Mesodermal cell (in vitro differentiated cells): ENCODE results near the gene SUPT3H.

Experiments
- H3K27ac ChIP-seq: 2 replicates; pipeline ENCODE4 v1.7.0; 2013; ENCODE audit warnings: mild to moderate bottlenecking, low read depth, low read length, moderate library complexity; ENCODE audit not compliant: severe bottlenecking
- H3K36me3 ChIP-seq: 2 replicates; pipeline ENCODE4 v1.7.1; 2013; ENCODE audit warnings: mild to moderate bottlenecking, low read length, moderate library complexity; ENCODE audit not compliant: control insufficient read depth, insufficient read depth
- H3K4me1 ChIP-seq: one replicate; pipeline ENCODE4 v1.7.1; 2013; ENCODE audit warnings: mild to moderate bottlenecking, low read length; ENCODE audit not compliant: insufficient read depth, control insufficient read depth, poor library complexity, severe bottlenecking
- H3K4me3 ChIP-seq: 2 replicates; pipeline ENCODE4 v1.7.0; 2013; ENCODE audit warnings: low read length, control low read depth, mild to moderate bottlenecking; ENCODE audit not compliant: insufficient read depth, poor library complexity, severe bottlenecking; ENCODE audit errors: extremely low read depth
- H3K9me3 ChIP-seq: 2 replicates; pipeline ENCODE4 v1.7.1; 2013; ENCODE audit warnings: mild to moderate bottlenecking, low read length, moderate library complexity; ENCODE audit not compliant: control insufficient read depth
- WGBS, 2 experiments: methylation state at CpG; one replicate each; pipeline ENCODE4 v1.1.5; 2013; ENCODE audit warnings: missing lambda C conversion rate in 2 of 2; ENCODE audit not compliant: insufficient coverage in 2 of 2; 5-methylcytosine and 5-hydroxymethylcytosine counted together

SUPT3H gene

DNA sequence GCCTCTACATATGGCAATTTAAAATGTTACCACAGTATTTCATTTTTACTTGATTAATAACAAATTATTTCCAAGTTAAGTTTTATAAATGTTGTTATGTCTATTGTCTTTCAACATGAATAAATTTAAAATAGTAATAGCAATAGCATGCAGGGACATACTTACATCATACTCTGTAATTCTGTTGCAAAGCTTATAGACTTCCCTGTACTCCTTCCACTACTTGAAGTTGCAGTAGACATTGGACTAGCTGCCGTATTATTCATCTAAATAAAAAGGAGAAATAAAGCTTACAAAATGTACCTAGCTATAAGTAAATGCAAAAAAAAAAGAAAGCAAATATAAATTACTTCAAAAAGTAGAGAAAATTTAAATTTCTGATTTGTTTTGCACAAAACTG lies 12.7 kb downstream of the SUPT3H start:
- no peaks in the 10 kb centered on the region for H3K9me3 ChIP-seq
- H3K36me3 ChIP-seq = no peaks in the 10 kb centered on the region
- no peaks in the 10 kb centered on the region for H3K4me1 ChIP-seq
- H3K27ac ChIP-seq = no peak overlapping the region
- no peak overlapping the region for H3K4me3 ChIP-seq
- no CpG with 5 or more reads among the region's 1 CpG for WGBS, 2 experiments

- no peak overlapping the region for H3K4me3 ChIP-seq
- H3K4me1 ChIP-seq = no peaks in the 10 kb centered on the region
- H3K27ac ChIP-seq = no peak overlapping the region
- no peaks in the 10 kb centered on the region for H3K9me3 ChIP-seq
- H3K36me3 ChIP-seq = no peaks in the 10 kb centered on the region
These were observed 13.3 kb downstream of the SUPT3H start for GRCh38 chr6:45364466-45364865.

GRCh38 chr6:45353654-45354053 lies 24.1 kb downstream of the SUPT3H start:
- Histone ChIP-seq H3K4me1 (no peaks in the 10 kb centered on the region), H3K27ac (no peak overlapping the region), H3K9me3 (no peaks in the 10 kb centered on the region), H3K36me3 (no peaks in the 10 kb centered on the region), H3K4me3 (no peak overlapping the region)
- WGBS, 2 experiments = no CpG with 5 or more reads among the region's 2 CpGs

- no peaks in the 10 kb centered on the region for H3K4me1 ChIP-seq
- no peak overlapping the region for H3K4me3 ChIP-seq
- H3K27ac ChIP-seq = no peak overlapping the region
- no peaks in the 10 kb centered on the region for H3K9me3 ChIP-seq
- H3K36me3 ChIP-seq = no peaks in the 10 kb centered on the region
- WGBS, 2 experiments = no CpG with 5 or more reads among the region's 1 CpG
These were observed 26.1 kb downstream of the SUPT3H start for GRCh38 chr6:45351667-45352066.

GRCh38 chr6:45351076-45351475 lies 26.7 kb downstream of the SUPT3H start:
- no peaks in the 10 kb centered on the region for H3K9me3 ChIP-seq

GRCh38 chr6:45350186-45350710 lies 27.5 kb downstream of the SUPT3H start:
- no peaks in the 10 kb centered on the region for H3K36me3 ChIP-seq
- H3K9me3 ChIP-seq = no peaks in the 10 kb centered on the region
- no peaks in the 10 kb centered on the region for H3K4me1 ChIP-seq
- H3K4me3 ChIP-seq = no peak overlapping the region
- H3K27ac ChIP-seq = no peak overlapping the region

More at GRCh38 chr6:45351076-45351475, 26.7 kb downstream of the SUPT3H start:
- 100% methylated on average over 1 of the region's 3 CpGs for WGBS, 2 experiments
- H3K4me1 ChIP-seq = no peaks in the 10 kb centered on the region
- H3K4me3 ChIP-seq = no peak overlapping the region
- H3K27ac ChIP-seq = no peak overlapping the region
- H3K36me3 ChIP-seq = no peaks in the 10 kb centered on the region

DNA sequence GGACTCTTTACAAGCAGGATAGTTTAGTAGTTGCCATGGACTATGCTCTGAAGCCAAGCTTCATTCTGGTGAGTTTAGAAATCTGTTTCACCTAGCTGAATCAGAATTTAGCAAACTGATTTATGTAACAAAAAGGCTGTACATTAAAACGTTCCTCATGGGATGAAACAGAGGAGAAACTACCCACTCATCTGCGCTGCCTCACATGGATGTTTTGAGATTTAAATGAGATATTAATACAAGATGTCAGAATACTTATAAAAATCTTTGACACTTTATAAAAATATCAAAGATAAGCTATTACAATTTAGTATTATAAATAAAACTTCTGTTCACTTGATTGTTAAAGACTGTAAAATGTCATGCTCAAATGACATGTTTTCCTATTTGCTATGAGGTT lies 32.8 kb downstream of the SUPT3H start:
- Histone ChIP-seq H3K9me3 (no peaks in the 10 kb centered on the region), H3K4me1 (no peaks in the 10 kb centered on the region), H3K4me3 (no peak overlapping the region), H3K36me3 (no peaks in the 10 kb centered on the region), H3K27ac (no peak overlapping the region)
- WGBS, 2 experiments = no CpG with 5 or more reads among the region's 2 CpGs

DNA sequence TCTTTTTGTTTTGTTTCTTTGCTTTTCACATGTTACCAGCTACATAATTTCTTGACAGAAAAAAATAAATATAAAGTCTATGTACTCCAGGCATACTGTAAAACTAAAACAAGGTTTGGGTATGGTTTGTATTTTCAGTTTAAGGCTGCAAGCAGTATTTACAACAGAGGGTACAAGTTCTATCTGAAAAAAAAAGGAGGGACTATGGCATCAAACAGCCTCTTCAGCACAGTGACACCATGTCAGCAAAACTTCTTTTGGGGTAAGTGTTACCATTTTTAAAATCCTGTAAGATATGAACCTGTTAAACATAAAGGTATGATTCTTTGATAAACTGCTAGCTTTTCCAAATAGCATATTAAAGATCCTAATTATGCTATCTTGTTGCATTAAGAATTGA lies 49.2 kb downstream of the SUPT3H start:
- Histone ChIP-seq H3K9me3 (no peaks in the 10 kb centered on the region), H3K27ac (no peak overlapping the region), H3K36me3 (no peaks in the 10 kb centered on the region), H3K4me1 (peaks cover 8% of the 10 kb centered on the region), H3K4me3 (no peak overlapping the region)

DNA sequence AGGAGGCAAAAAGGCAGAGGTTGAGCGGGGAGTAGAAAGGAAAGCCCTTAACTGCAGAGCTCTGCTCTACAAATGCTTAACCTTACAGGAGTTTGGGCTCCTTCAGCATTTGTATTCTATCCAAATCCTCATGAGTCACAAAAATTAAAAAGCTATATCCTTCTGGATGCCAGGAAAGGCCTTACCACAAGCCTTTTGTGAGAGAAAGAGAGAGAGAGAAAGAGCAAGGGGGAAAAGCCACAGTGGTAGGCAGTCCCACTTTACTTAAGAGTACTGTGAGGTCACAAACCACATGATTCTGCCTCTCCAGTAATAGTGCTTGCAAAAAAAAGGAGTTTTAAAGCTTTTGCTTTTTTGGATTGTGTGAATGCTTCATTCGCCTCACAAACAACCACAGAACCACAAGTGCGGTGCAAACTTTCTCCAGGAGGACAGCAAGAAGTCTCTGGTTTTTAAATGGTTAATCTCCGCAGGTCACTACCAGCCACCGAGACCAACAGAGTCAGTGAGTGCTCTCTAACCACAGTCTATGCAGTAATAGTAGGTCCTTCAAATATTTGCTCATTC lies 49.7 kb downstream of the SUPT3H start, which contains the start of gene RUNX2:
Gene RUNX2, plus strand, starts transcription at position 375 of the 567 bp plus-strand sequence. CDS start 397 bp downstream, outside the sequence.
- Histone ChIP-seq H3K36me3 (no peaks in the 10 kb centered on the region), H3K4me1 (peaks cover 8% of the 10 kb centered on the region), H3K27ac (peak within 1 kb of the TSS; percentile 17), H3K4me3 (no peak within 1 kb of the TSS), H3K9me3 (no peaks in the 10 kb centered on the region)
- 34 to 50% methylated on average over 1 to 3 of the region's 5 CpGs for WGBS, 2 experiments

- H3K4me1 ChIP-seq = peaks cover 8% of the 10 kb centered on the region
- H3K9me3 ChIP-seq = no peaks in the 10 kb centered on the region
- 79 to 88% methylated on average over 2 of the region's 5 CpGs for WGBS, 2 experiments
- no peak overlapping the region for H3K4me3 ChIP-seq
- H3K27ac ChIP-seq = no peak overlapping the region
- H3K36me3 ChIP-seq = no peaks in the 10 kb centered on the region
These were observed 50.9 kb downstream of the SUPT3H start for GRCh38 chr6:45326698-45327417.

- Histone ChIP-seq H3K9me3 (no peaks in the 10 kb centered on the region), H3K4me1 (peaks cover 8% of the 10 kb centered on the region), H3K36me3 (no peaks in the 10 kb centered on the region), H3K27ac (no peak overlapping the region), H3K4me3 (no peak overlapping the region)
- 88% methylated on average over 1 of the region's 3 CpGs; no CpG with 5 or more reads in 1 of the 2 experiments for WGBS, 2 experiments
These were observed 54.0 kb downstream of the SUPT3H start for GRCh38 chr6:45323656-45324224.
